ENCODE data around the gene HLA-DQA1. TPM values are rescaled to one million over a fixed set of nuclear protein-coding genes. Genes with fewer than 3 reads are reported as not detected.

HLA-DQA1 gene
- not detected in 5 replicates for total RNA-seq (2022; extraction: Qiagen RNA extraction)

DNA sequence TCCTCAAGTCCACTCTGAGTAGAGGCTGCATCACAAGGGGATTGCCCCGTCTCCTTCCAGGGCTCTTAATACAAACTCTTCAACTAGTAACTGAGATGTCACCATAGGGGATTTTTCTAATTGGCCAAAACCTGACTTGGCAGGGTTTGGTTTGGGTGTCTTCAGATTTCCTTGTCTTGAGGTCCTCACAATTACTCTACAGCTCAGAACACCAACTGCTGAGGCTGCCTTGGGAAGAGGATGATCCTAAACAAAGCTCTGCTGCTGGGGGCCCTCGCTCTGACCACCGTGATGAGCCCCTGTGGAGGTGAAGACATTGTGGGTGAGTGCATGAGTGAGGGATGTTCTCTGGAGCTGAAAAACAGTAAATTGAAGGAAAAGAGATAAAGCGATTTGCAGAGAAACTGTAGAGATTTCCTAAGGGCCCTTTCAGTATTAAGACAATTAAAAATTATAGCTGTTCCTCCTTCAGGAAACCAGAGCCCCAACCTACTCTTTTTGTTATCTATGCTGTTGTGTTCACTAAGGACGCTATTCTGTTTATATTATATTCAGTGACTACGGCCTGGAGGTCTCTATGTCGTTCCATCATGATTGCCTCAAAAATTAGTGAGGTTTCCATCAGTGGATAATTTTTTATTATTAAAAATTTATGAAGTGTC is at the start of gene HLA-DQA1:
TSS of gene HLA-DQA1 (plus strand) at position 188 of the 662 bp plus-strand sequence. CDS start at position 241, 53 bp downstream.

DNA sequence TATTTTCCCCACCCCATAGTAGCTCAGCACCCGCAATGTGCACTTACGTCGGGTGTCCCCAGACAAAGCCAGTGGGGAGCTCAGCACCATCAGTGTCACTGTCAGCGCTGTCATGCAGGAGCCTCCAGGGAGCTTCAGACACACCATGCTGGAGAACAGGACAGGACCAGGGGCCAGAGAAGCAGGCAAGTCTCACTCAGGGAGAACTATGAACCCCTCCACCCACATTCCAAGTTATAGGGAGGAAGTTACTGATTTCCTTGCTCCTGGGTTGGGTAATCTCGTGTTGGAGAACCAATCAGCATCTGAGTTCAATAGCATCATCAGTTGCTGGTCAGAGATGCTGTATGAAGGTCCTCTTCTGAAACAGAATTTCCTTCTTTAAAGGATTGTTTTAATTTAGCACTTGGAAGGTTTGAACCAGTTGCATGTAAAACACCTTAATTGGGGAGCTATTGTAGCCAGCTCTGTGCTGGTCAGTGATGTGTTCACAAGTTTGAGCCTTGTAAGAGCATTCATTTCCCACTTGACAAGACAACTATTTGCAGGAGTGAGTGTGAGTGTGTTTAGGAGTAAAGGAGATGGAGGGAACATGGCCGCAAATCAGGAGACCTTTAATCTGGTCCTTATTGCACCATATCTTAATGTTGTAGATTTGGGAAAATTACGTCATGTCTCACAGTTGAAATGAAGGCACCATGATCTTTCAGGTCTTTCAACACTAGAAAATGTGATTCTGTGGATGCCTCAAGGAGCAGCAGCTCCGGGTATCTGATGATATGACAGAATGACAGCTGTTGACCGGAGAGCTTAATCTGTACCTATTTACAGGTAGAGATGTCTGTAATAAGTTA is 47.4 kb upstream of the HLA-DQA1 start, which contains the start of gene HLA-DRB1:
TSS of gene HLA-DRB1 (minus strand) at position 253 of the 854 bp plus-strand sequence. CDS start at position 147, 106 bp downstream.

DNA sequence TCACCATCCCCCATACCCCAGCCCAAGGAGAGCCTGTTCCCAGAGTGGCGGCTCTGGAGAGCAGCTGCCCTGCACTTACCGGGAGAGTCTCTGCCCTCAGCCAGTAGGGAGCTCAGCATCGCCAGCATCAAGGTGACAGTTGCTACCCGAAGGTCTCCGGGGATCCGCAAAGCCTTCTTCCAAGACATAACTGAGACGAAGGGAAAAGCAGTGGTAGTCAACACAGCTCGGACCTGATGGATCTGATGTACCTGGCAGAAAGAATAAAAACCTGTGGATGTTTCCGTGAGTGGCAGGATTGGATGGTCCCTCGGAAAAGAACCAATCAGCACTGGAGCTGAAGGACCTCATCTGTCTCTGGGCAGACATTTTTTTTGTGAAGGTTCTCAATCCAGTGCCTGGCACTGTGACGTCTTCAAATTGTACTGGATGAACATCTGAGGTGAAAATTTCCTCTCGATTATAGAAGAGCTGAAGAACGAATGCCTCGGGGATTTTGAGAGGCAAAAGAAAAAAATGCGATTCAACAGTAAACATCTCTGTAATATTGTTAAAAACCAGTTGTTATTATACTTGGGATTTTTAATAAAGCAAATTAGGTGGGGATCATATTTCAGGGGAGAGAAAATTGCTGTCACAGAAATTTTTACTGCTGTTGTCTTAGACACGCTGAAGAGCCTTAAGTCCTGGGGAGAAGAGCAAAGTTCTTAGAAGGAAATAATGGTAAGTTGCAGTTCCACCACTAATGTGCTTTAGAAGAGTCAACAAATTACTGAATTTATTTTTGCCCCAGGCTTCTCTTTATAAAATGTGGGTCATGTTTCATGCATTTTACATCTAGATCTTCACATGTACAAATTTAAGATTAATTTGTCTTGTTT is 29.5 kb downstream of the HLA-DQA1 start, which contains the start of gene HLA-DQB1:
TSS of gene HLA-DQB1 (minus strand) at position 238 of the 881 bp plus-strand sequence. CDS start at position 188, 50 bp downstream.

Other genes with a start within 250 kb of the HLA-DQA1 start
- not detected in 5 replicates for gene BTNL2, start 230.2 kb upstream of the HLA-DQA1 start, total RNA-seq (2022; extraction: Qiagen RNA extraction)
- gene HLA-DRA, start 197.5 kb upstream of the HLA-DQA1 start, total RNA-seq (2022; extraction: Qiagen RNA extraction) = not detected in 5 replicates
- not detected in 5 replicates for gene HLA-DRB5, start 107.1 kb upstream of the HLA-DQA1 start, total RNA-seq (2022; extraction: Qiagen RNA extraction)
- gene HLA-DRB1, start 47.6 kb upstream of the HLA-DQA1 start, total RNA-seq (2022; extraction: Qiagen RNA extraction) = not detected in 5 replicates
- gene HLA-DQB1, start 29.3 kb downstream of the HLA-DQA1 start, total RNA-seq (2022; extraction: Qiagen RNA extraction) = not detected in 5 replicates
- not detected in 5 replicates for gene HLA-DQA2, start 104.0 kb downstream of the HLA-DQA1 start, total RNA-seq (2022; extraction: Qiagen RNA extraction)
- not detected in 5 replicates for gene HLA-DQB2, start 126.1 kb downstream of the HLA-DQA1 start, total RNA-seq (2022; extraction: Qiagen RNA extraction)
- 0.12 to 0.35 TPM (median 0.18 TPM) in 5 replicates for gene HLA-DOB, start 179.6 kb downstream of the HLA-DQA1 start, total RNA-seq (2022; extraction: Qiagen RNA extraction)
- 10.6 to 24.0 TPM (median 19.8 TPM) in 5 replicates for gene TAP2, start 201.3 kb downstream of the HLA-DQA1 start, total RNA-seq (2022; extraction: Qiagen RNA extraction)
- 20.3 to 22.9 TPM (median 21.4 TPM) in 5 replicates for gene PSMB8, start 206.6 kb downstream of the HLA-DQA1 start, total RNA-seq (2022; extraction: Qiagen RNA extraction)
- gene TAP1, start 216.3 kb downstream of the HLA-DQA1 start, total RNA-seq (2022; extraction: Qiagen RNA extraction) = 33.2 to 38.3 TPM (median 34.9 TPM) in 5 replicates
- 15.7 to 25.5 TPM (median 18.9 TPM) in 5 replicates for gene PSMB9, start 216.8 kb downstream of the HLA-DQA1 start, total RNA-seq (2022; extraction: Qiagen RNA extraction)

Measured in A549 treated with CORT108297 at 1 μM for 4 hours (cell line).